GM23338 (cell line): ENCODE data around the gene SENP3. TPM values are rescaled to one million over a fixed set of nuclear protein-coding genes. Genes with fewer than 3 reads are reported as not detected.

Experiments
- ATAC-seq: fragments of 200-7000 bp; cut with Tn5 transposase; 3 replicates; pipeline ENCODE4 v1.9.1; 2020
- DNase-seq: peaks from one replicate; pipeline ENCODE4 v3.0.0-alpha.2; 2015; ENCODE audit warnings: low spot score
- H2AFZ ChIP-seq: fragments of 200-600 bp; sonication (generic); 2 replicates; pipeline ENCODE4 v1.8.0; 2016; ENCODE audit warnings: antibody characterized with exemption, mild to moderate bottlenecking, moderate library complexity
- H3F3A ChIP-seq: fragments of 200-600 bp; sonication (generic); replicated peaks from 2 replicates; pipeline ENCODE4 v1.8.0; 2017; ENCODE audit warnings: antibody characterized with exemption, mixed run types, low read depth
- H3K27ac ChIP-seq: fragments of 200-600 bp; sonication (generic); 2 replicates; pipeline ENCODE4 v1.6.1; 2016; ENCODE audit warnings: low read depth
- H3K27me3 ChIP-seq: fragments of 200-600 bp; sonication (generic); 2 replicates; pipeline ENCODE4 v1.8.0; 2016; ENCODE audit warnings: mild to moderate bottlenecking, mixed run types, moderate library complexity; ENCODE audit not compliant: insufficient read depth
- H3K36me3 ChIP-seq: fragments of 200-600 bp; sonication (generic); 2 replicates; pipeline ENCODE4 v1.8.0; 2016; ENCODE audit warnings: mild to moderate bottlenecking; ENCODE audit not compliant: insufficient read depth
- H3K4me1 ChIP-seq: fragments of 200-600 bp; sonication (generic); 2 replicates; pipeline ENCODE4 v1.8.0; 2016; ENCODE audit warnings: mild to moderate bottlenecking, moderate library complexity; ENCODE audit not compliant: insufficient read depth
- H3K4me2 ChIP-seq: fragments of 200-600 bp; sonication (generic); 2 replicates; pipeline ENCODE4 v1.7.1; 2017; ENCODE audit warnings: mixed run types
- H3K4me3 ChIP-seq: fragments of 200-600 bp; sonication (generic); 2 replicates; pipeline ENCODE4 v1.6.1; 2016; ENCODE audit warnings: mixed run types
- H3K79me2 ChIP-seq: fragments of 200-600 bp; sonication (generic); replicated peaks from 2 replicates; pipeline ENCODE4 v1.8.0; 2017; ENCODE audit warnings: mild to moderate bottlenecking; ENCODE audit not compliant: insufficient read depth
- H3K9me2 ChIP-seq: fragments of 200-600 bp; sonication (generic); 2 replicates; pipeline ENCODE4 v1.8.0; 2017; ENCODE audit not compliant: insufficient read depth
- H4K20me1 ChIP-seq: fragments of 200-600 bp; sonication (generic); replicated peaks from 2 replicates; pipeline ENCODE4 v1.8.0; 2017; ENCODE audit warnings: mild to moderate bottlenecking; ENCODE audit not compliant: insufficient read depth
- H3K27ac Mint-ChIP-seq: 2 replicates; pipeline ENCODE4 v1.8.0; 2020; ENCODE audit warnings: inconsistent platforms, mild to moderate bottlenecking, moderate library complexity, mixed read lengths
- H3K27me3 Mint-ChIP-seq: 3 replicates; pipeline ENCODE4 v1.8.0; 2022; ENCODE audit warnings: low read depth, mild to moderate bottlenecking, moderate library complexity, mixed read lengths, inconsistent platforms; ENCODE audit not compliant: insufficient read depth, poor library complexity
- H3K36me3 Mint-ChIP-seq: 3 replicates; pipeline ENCODE4 v1.8.0; 2021; ENCODE audit warnings: low read depth, mild to moderate bottlenecking, inconsistent platforms, moderate library complexity, mixed read lengths
- H3K4me1 Mint-ChIP-seq: 3 replicates; pipeline ENCODE4 v1.8.0; 2020; ENCODE audit warnings: mild to moderate bottlenecking, inconsistent platforms, mixed read lengths
- H3K4me3 Mint-ChIP-seq: 3 replicates; pipeline ENCODE4 v1.8.0; 2021; ENCODE audit warnings: moderate library complexity, mild to moderate bottlenecking, inconsistent platforms, mixed read lengths
- H3K9me3 Mint-ChIP-seq: 3 replicates; pipeline ENCODE4 v1.8.0; 2020; ENCODE audit warnings: moderate library complexity, mild to moderate bottlenecking, inconsistent platforms, mixed read lengths
- CREB1 ChIP-seq: fragments of 250-450 bp; sonication (Bioruptor Pico); IDR thresholded peaks from 2 replicates; pipeline ENCODE4 v1.5.0; 2020; ENCODE audit warnings: low read depth, mild to moderate bottlenecking, moderate library complexity
- POLR2AphosphoS5 ChIP-seq: IDR thresholded peaks from 2 replicates; pipeline ENCODE4 v1.6.1; 2016; ENCODE audit warnings: antibody characterized with exemption, low read depth
- REST ChIP-seq: IDR thresholded peaks from one replicate; pipeline ENCODE4 v1.6.1; 2018; ENCODE audit warnings: antibody characterized with exemption; ENCODE audit not compliant: unreplicated experiment
- STAT1 ChIP-seq: IDR thresholded peaks from one replicate; pipeline ENCODE4 v1.6.1; 2016; ENCODE audit warnings: antibody characterized with exemption; ENCODE audit not compliant: unreplicated experiment
- ZNF462 ChIP-seq: fragments of 250-450 bp; sonication (Bioruptor Pico); IDR thresholded peaks from 2 replicates; pipeline ENCODE4 v1.5.0; 2020; ENCODE audit warnings: mild to moderate bottlenecking, moderate library complexity
- polyA plus RNA-seq: library from polyadenylated mRNA; unstranded; fragments of >200 nt; fragmentation: Nextera tagmentation; extraction: Ambion mirVana; gene quantifications from 2 replicates; pipeline ENCODE4 v1.2.1, GENCODE V29; 2016
- total RNA-seq: library from RNA; depleted of rRNA; stranded (reverse); fragments of >200 nt; shearing (Covaris generic); gene quantifications from 2 replicates; pipeline ENCODE4 v1.2.3, GENCODE V29; 2014

SENP3 gene
- total and polyA plus RNA-seq, 2 experiments from 2014 or later, result 6.5 to 138 TPM

GRCh38 chr17:7572588-7573323 is 11.0 kb downstream of the SENP3 start:
- Histone ChIP-seq H4K20me1 (peaks cover 40% of the 10 kb centered on the region), H3K4me1 (peaks cover 38% of the 10 kb centered on the region), H3K9me2 (no peaks in the 10 kb centered on the region), H3K36me3 (peaks cover 42% of the 10 kb centered on the region), H3K27ac (peak overlapping the region; percentile 97), H3K27me3 (no peaks in the 10 kb centered on the region), H3F3A (peaks cover 62% of the 10 kb centered on the region), H3K4me3 (peak overlapping the region; percentile 100), H3K79me2 (peaks cover 59% of the 10 kb centered on the region), H3K4me2 (peak overlapping the region; percentile 100), H2AFZ (no peak overlapping the region)
- Mint-ChIP-seq H3K36me3 (peaks cover 88% of the 10 kb centered on the region), H3K4me1 (peaks cover 47% of the 10 kb centered on the region), H3K27me3 (peaks cover 37% of the 10 kb centered on the region), H3K9me3 (peaks cover 11% of the 10 kb centered on the region; the same call in 2 of the 3 replicates), H3K27ac (peak overlapping the region; percentile 100), H3K4me3 (peak overlapping the region; percentile 90)
- ATAC-seq (no peak), DNase-seq (peak; percentile 99)
- TF ChIP-seq REST, result no peak
- peak; percentile 98 for TF ChIP-seq CREB1 (CRISPR knock-in tag)
- TF ChIP-seq ZNF462, result no peak
- peak; percentile 94 for TF ChIP-seq POLR2AphosphoS5
- TF ChIP-seq STAT1, result no peak
